ENCODE measurements around the gene NPBWR2.

NPBWR2 gene

DNA sequence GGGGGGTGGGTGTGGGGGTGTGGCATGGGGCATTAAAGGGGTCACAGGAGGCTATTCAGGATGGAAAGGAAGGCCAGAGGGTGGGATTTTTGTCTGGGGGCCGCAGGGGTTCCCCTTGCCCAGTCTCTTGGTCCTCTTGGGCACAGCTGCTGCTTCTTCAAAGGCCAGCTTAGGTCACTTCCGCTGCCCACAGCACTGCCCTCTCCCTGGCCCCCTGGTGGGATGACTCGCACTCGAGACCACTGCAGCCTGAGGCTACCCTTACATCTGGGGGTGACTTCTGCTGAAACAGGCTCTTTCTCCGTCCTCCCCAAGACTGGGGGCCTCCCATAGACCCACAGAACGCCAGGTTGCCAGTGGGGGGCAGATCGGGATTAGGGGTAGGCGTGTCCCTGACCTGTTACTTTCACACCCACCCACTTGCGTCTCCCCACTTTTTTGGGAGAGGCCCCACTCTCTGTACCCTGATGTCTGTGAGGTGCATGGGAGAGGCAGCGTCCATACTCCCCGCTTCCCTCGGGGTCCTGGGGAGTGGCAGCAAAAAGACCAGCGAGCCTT, 24.5 kb downstream of the NPBWR2 start:
- no peak for TF ChIP-seq ZFX (IDR thresholded peaks at IDR 0.05)
- TF ChIP-seq, protein P1, sequence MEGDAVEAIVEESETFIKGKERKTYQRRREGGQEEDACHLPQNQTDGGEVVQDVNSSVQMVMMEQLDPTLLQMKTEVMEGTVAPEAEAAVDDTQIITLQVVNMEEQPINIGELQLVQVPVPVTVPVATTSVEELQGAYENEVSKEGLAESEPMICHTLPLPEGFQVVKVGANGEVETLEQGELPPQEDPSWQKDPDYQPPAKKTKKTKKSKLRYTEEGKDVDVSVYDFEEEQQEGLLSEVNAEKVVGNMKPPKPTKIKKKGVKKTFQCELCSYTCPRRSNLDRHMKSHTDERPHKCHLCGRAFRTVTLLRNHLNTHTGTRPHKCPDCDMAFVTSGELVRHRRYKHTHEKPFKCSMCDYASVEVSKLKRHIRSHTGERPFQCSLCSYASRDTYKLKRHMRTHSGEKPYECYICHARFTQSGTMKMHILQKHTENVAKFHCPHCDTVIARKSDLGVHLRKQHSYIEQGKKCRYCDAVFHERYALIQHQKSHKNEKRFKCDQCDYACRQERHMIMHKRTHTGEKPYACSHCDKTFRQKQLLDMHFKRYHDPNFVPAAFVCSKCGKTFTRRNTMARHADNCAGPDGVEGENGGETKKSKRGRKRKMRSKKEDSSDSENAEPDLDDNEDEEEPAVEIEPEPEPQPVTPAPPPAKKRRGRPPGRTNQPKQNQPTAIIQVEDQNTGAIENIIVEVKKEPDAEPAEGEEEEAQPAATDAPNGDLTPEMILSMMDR (conservative IDR thresholded peaks at IDR 0.05), result no peak
- H3K27ac ChIP-seq, result no peak overlapping the region

DNA sequence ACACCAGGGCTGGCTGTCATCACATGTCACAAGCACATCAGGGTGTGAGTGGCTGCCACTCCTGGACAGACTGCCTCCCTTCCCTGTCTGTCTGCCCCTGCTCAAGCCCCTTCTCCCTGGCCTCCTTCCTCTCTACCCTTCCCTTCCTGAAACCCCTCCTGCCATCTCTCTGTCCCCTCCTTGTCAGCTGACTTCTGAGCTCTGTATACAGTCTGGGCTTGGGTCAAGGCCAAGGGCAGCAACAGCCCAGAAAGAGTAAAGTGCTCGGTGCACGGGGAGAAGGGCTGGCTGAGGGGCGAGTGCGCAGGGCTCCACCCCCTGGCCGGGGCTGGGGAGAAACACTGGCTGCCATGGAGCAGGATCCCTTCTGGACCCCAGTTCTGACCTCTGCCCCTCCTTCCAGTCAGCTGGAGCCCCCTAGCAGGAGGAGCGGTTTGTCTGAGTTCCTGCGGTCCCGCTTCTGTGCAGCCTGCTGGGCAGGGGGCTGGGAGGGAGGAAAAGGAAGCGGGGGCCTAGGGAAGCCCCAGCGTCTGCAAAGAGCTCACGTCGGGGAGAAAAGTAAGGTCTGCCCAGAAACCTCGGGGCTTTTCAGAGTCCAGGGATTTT, 25.1 kb downstream of the NPBWR2 start:
- H3K27ac ChIP-seq, result no peak overlapping the region
- no peak for TF ChIP-seq ZFX (IDR thresholded peaks at IDR 0.05)
- TF ChIP-seq, protein P1 (conservative IDR thresholded peaks at IDR 0.05), result no peak

DNA sequence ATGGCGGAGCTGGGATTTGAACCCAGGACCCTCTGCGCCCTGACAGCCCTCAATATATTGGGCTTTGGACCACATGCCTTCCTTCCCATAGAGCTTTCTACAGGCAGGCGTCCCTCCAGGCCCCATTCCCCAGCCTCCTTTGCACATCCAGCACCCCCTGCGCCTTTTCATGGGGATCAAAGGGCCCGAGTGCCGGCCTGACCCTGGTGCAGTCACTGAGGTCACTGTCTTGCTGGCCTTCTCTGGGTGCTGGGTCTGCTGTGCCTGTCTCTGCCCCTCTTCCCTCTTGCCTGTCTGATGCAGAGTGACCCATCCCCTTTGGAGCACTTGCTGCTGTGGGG, 25.8 kb downstream of the NPBWR2 start:
- H3K27ac ChIP-seq, result no peak overlapping the region
- no peak for TF ChIP-seq ZFX (IDR thresholded peaks at IDR 0.05)
- TF ChIP-seq, protein P1 (conservative IDR thresholded peaks at IDR 0.05), result no peak

DNA sequence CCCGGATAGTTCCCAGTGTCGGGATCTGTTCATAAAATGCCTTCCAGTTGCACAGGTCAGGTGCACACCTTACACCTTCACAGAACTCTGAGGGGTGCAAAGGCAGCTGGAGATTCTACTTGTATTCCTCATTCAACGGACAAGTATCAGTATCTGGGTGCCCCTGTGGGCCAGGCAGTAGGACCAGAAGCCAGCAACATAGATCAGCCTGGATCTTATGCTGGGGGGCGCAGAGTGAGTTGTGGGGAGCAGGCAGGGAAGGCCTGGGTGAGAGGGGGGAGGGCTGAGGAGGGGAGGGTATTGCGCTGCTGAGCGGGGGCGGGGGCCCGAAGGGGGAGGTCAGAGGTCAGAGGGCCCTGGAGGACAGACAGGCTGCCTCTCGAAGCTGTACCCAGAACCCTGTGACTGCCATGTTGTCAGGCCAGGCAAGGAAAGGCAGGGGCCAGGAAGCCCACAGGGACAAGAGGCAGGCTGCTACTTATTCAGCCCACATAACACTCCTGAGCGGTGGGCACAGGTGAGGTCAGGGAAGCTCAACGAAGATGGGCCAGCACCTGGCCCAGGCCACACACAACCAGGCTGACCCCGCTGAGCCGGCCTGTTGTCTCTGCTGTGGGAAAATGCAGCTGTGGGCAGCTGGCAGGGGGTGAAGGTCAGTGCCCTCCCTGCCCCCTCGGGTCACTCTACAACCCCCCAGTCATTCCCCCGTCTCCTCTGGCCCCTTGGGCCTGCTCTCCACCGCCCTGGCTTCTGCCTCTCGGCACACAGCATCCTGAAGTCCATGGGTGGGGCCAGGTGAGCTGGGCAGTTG, 26.3 kb downstream of the NPBWR2 start:
- H3K27ac ChIP-seq, result no peak overlapping the region
- TF ChIP-seq, protein P1 (conservative IDR thresholded peaks at IDR 0.05), result no peak
- no peak for TF ChIP-seq ZFX (IDR thresholded peaks at IDR 0.05)

DNA sequence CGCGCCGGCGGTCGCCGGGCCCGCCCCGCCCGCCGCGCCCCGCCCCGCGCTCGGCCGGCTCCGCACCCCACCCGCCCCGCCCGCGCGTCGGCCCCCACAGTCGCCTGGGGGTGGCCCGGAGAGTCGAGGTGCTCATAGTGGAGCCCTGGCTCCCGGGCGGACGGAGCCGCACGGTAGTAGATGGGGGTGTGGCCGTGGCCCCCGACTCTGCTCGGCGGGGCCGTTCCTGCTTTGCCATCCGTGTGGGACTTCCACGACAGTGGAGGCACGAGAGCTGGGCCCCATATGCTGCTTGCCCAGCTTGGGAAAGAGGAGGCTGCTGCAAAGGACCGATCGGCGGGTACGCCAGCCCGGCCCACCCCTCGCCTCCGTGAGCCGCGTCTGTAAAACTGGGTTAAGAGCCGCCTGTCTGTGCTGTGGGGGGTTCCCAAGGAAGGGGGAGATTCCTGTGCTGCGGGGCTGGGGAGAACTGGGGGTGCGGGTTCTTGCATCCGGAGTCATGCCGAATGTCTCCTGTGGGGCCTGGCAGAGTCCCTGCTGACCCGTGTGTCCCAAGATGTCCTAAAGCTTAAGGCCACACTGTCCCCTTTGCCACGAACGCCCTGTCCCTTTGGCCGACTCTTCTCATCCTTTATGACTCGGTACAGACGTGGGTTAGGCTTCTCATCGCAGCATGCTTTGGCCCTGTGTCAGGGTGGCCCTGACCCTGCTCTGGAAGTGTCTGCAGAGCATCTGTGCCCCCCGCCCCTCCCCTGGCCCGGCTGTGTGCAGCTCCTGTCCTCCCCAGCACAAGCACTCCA, 27.2 kb downstream of the NPBWR2 start, which contains the start of gene OPRL1:
Gene OPRL1, plus strand, starts transcription at position 70 of the 800 bp plus-strand sequence. CDS start 12,639 bp downstream, outside the sequence.
- peak within 1 kb of the TSS; percentile 64 for H3K27ac ChIP-seq
- TF ChIP-seq, protein P1 (conservative IDR thresholded peaks at IDR 0.05), result no peak
- no peak for TF ChIP-seq ZFX (IDR thresholded peaks at IDR 0.05)

DNA sequence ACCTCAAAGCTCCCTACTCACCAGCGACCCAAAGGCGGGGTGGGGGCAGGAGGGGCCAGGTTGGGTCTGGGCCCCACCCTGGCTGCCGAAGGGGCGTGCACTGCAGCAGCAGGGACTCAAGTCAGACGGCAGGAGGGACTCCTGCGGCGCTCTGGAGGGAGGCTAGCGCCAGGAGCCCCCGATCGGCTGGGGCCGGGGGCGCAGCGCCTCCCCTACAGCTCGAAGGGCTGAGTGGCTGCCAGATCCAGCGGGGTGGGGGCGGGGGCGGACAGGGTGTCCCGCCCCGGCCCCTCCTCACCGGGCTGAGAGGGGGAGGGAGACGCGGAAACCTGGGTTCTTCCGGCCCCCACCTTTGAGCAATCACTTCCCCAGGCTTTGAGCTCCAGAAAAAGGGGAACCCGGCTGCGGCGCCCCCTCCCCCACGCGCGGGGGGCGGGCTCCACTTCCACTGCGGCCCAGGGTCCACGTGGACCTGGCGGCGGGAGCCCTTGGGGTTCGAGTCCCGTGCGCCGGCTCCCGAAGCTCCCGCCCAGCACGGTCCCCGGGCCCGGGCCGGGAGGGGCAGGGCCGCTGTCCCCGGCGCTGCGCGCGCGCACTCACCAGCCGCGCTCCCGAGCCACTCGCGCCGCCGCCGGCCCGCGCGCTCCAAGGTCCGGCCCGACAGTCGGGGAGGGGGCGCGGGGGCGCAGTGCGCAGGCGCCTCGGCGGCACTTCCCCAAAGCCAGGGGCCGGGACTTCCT, 27.9 kb downstream of the NPBWR2 start, which contains the start of gene RGS19:
Gene RGS19, minus strand, starts transcription at position 246 of the 740 bp plus-strand sequence. CDS start 2,632 bp downstream, outside the sequence.
- peak within 1 kb of the TSS; percentile 64 for H3K27ac ChIP-seq
- TF ChIP-seq, protein P1 (conservative IDR thresholded peaks at IDR 0.05), result no peak
- no peak for TF ChIP-seq ZFX (IDR thresholded peaks at IDR 0.05)
